Stomach (tissue), 9 donors: ENCODE results near the gene CYP24A1. TPM values are rescaled to one million over a fixed set of nuclear protein-coding genes. Genes with fewer than 3 reads are reported as not detected.

Source experiments
- DNase-seq, 2 donors: peaks; one replicate each; pipeline versions ENCODE4 v3.0.0 to v3.0.0-alpha.2; 2013 to 2019
- H3K27ac ChIP-seq, 5 donors: fragments of 200-600 bp in 4 of 5; sonication (generic) in 4 of 5; one replicate each; pipeline ENCODE4 v1.5.1; 2013 to 2019; ENCODE audit warnings: mild to moderate bottlenecking in 1 of 5, moderate library complexity in 1 of 5
- H3K27me3 ChIP-seq, 3 donors: fragments of 200-600 bp; sonication (generic); one replicate each; pipeline ENCODE4 v1.5.1; 2017 to 2019; ENCODE audit warnings: mixed run types in 1 of 3
- H3K36me3 ChIP-seq, 4 donors: fragments of 200-600 bp; sonication (generic); 1 replicate in 3 of 4; 2 replicates in 1 of 4; pipeline ENCODE4 v1.5.1; 2016 to 2019
- H3K4me1 ChIP-seq, 4 donors: fragments of 200-600 bp; sonication (generic); one replicate each; pipeline ENCODE4 v1.5.1; 2016 to 2019
- H3K4me3 ChIP-seq, 4 donors: fragments of 200-600 bp; sonication (generic) in 3 of 4; one replicate each; pipeline ENCODE4 v1.5.1; 2016 to 2019; ENCODE audit warnings: mild to moderate bottlenecking in 1 of 4
- H3K9me3 ChIP-seq, 4 donors: fragments of 200-600 bp; sonication (generic); one replicate each; pipeline ENCODE4 v1.5.1; 2016 to 2019
- CTCF ChIP-seq, 7 experiments: fragments of 450-650 bp in 4 of 7; fragments of 200-600 bp in 3 of 7; sonication (generic) in 3 of 7; IDR thresholded peaks; one replicate each; pipeline ENCODE4 v1.5.1; 2016 to 2019; ENCODE audit warnings: antibody characterized with exemption in 7 of 7, control low read depth in 2 of 7, mild to moderate bottlenecking in 1 of 7
- EP300 ChIP-seq: sonication (generic); formaldehyde crosslinking; IDR thresholded peaks from one replicate; pipeline ENCODE4 v1.6.1; 2017; ENCODE audit warnings: antibody characterized with exemption
- POLR2A ChIP-seq, 4 donors: fragments of 450-650 bp; IDR thresholded peaks; one replicate each; pipeline ENCODE4 v1.6.1; 2016; ENCODE audit warnings: antibody characterized with exemption in 4 of 4, control low read depth in 2 of 4, mild to moderate bottlenecking in 1 of 4, moderate library complexity in 1 of 4
- POLR2AphosphoS5 ChIP-seq, 3 donors: sonication (generic); formaldehyde crosslinking; IDR thresholded peaks; one replicate each; pipeline ENCODE4 v1.6.1; 2016; ENCODE audit warnings: antibody characterized with exemption in 3 of 3
- whole genome bisulfite sequencing, 5 donors: extraction: QIAGEN DNeasy Blood & Tissue Kit in 3 of 5; methylation state at CpG; one replicate each; pipeline versions ENCODE4 v1.1.5 to v1.1.7; 2013 to 2018; 5-methylcytosine and 5-hydroxymethylcytosine counted together
- intact Hi-C: fragments of 100-400 bp; cut with DNase I; formaldehyde crosslinking; loops from one replicate; pipeline ENCODE4 v1.15.1; 2023; ENCODE audit warnings: low total_unique reads
- polyA plus RNA-seq, 3 donors: library from polyadenylated mRNA; stranded (reverse); fragments of 200-250 nt; gene quantifications; one replicate each; pipeline ENCODE4 v1.2.3, GENCODE V29; 2013
- total RNA-seq, 5 donors: library from RNA; depleted of rRNA; stranded (reverse); fragments of >200 nt; gene quantifications; one replicate each; pipeline versions ENCODE4 v1.1.0 to v1.2.3, GENCODE V29; 2014 to 2016
- donor health status: healthy with polysubstance abuse.
- donor health status: Bipolar disorder and iron deficiency.
- donor health status: healthy.

CYP24A1 gene
- total and polyA plus RNA-seq, 8 donors, result 1.2 TPM; not detected in 7

- TF ChIP-seq POLR2AphosphoS5 (IDR thresholded peaks at IDR 0.05) (no peak), EP300 (no peak), CTCF (IDR thresholded peaks at IDR 0.05) (no peak), POLR2A (IDR thresholded peaks at IDR 0.05) (no peak)
- DNase-seq, result no peak
- Histone ChIP-seq H3K4me1 (no peaks in the 10 kb centered on the region), H3K36me3 (no peaks in the 10 kb centered on the region), H3K4me3 (no peak overlapping the region), H3K27ac (no peak overlapping the region), H3K9me3 (no peaks in the 10 kb centered on the region), H3K27me3 (peaks cover 0 to 12% (median 0%) of the 10 kb centered on the region in 3 donors)
- WGBS, 5 donors, result 68 to 85% (median 77%) methylated on average over 5 of the region's 5 CpGs
- intact Hi-C loops, result no loop called here
Observed at GRCh38 chr20:54193817-54194216, 20.0 kb upstream of the CYP24A1 start.

- peaks cover 0 to 20% (median 0%) of the 10 kb centered on the region in 3 donors for H3K27me3 ChIP-seq
- intact Hi-C loops, result no loop called here
- DNase-seq, result no peak
- no peak overlapping the region for H3K27ac ChIP-seq
- no peaks in the 10 kb centered on the region for H3K36me3 ChIP-seq
- no peak overlapping the region for H3K4me3 ChIP-seq
- H3K9me3 ChIP-seq, result no peaks in the 10 kb centered on the region
- no peaks in the 10 kb centered on the region for H3K4me1 ChIP-seq
- TF ChIP-seq POLR2AphosphoS5 (IDR thresholded peaks at IDR 0.05) (no peak), EP300 (no peak), CTCF (IDR thresholded peaks at IDR 0.05) (no peak), POLR2A (IDR thresholded peaks at IDR 0.05) (no peak)
- 85 to 99% (median 92%) methylated on average over 2 of the region's 2 CpGs for WGBS, 5 donors
Observed at GRCh38 chr20:54190217-54190616, 16.4 kb upstream of the CYP24A1 start.

GRCh38 chr20:54189630-54190029 lies 15.8 kb upstream of the CYP24A1 start:
- no peak overlapping the region for H3K4me3 ChIP-seq
- DNase-seq, result no peak
- peaks cover 0 to 20% (median 0%) of the 10 kb centered on the region in 3 donors for H3K27me3 ChIP-seq
- no peak overlapping the region for H3K27ac ChIP-seq
- intact Hi-C loops, result no loop called here
- H3K9me3 ChIP-seq, result no peaks in the 10 kb centered on the region
- TF ChIP-seq CTCF (IDR thresholded peaks at IDR 0.05), result no peak
- H3K4me1 ChIP-seq, result no peaks in the 10 kb centered on the region
- 42 to 69% (median 60%) methylated on average over 2 of the region's 2 CpGs for WGBS, 5 donors
- no peaks in the 10 kb centered on the region for H3K36me3 ChIP-seq

- Histone ChIP-seq H3K4me3 (no peak overlapping the region), H3K4me1 (no peaks in the 10 kb centered on the region), H3K27me3 (peaks cover 0 to 14% (median 0%) of the 10 kb centered on the region in 3 donors), H3K9me3 (no peaks in the 10 kb centered on the region), H3K36me3 (no peaks in the 10 kb centered on the region), H3K27ac (no peak overlapping the region)
- whole genome bisulfite sequencing, 5 donors, result 73 to 81% (median 78%) methylated on average over 11 of the region's 11 CpGs
- TF ChIP-seq POLR2AphosphoS5 (IDR thresholded peaks at IDR 0.05), result no peak
- TF ChIP-seq CTCF (IDR thresholded peaks at IDR 0.05), result no peak
- TF ChIP-seq EP300, result no peak
- TF ChIP-seq POLR2A (IDR thresholded peaks at IDR 0.05), result no peak
- DNase-seq, result no peak
- intact Hi-C loops, result no loop called here
Observed at GRCh38 chr20:54188132-54188849, 14.5 kb upstream of the CYP24A1 start.
